GM19438 (cell line): ENCODE results near the gene HDAC1.

Experiments
- ATAC-seq: cut with Tn5 transposase; IDR thresholded peaks from one replicate; pipeline ENCODE4 v1.9.1; 2021; ENCODE audit warnings: low read depth; ENCODE audit not compliant: unreplicated experiment

Gene HDAC1

GRCh38 chr1:32321712-32322291 lies 29.9 kb downstream of the HDAC1 start:
- ATAC-seq = no peak

- no peak for ATAC-seq
Measured at GRCh38 chr1:32327204-32327603, 35.3 kb downstream of the HDAC1 start.

GRCh38 chr1:32329931-32330466 lies 38.1 kb downstream of the HDAC1 start:
- no peak for ATAC-seq

- no peak for ATAC-seq
Measured at GRCh38 chr1:32330558-32331151, 38.8 kb downstream of the HDAC1 start.

GRCh38 chr1:32331549-32331948 lies 39.7 kb downstream of the HDAC1 start:
- ATAC-seq = no peak

GRCh38 chr1:32332290-32333079 lies 40.6 kb downstream of the HDAC1 start:
- ATAC-seq = no peak

- no peak for ATAC-seq
Measured at GRCh38 chr1:32333251-32333963, 41.5 kb downstream of the HDAC1 start.

- ATAC-seq = no peak
Measured at GRCh38 chr1:32334274-32334861, 42.5 kb downstream of the HDAC1 start.

- ATAC-seq = no peak
Measured at GRCh38 chr1:32334864-32335534, 43.1 kb downstream of the HDAC1 start.

GRCh38 chr1:32335535-32335789 lies 43.6 kb downstream of the HDAC1 start:
- ATAC-seq = no peak

- peak; percentile 41 for ATAC-seq
Measured at GRCh38 chr1:32335790-32336590, 44.1 kb downstream of the HDAC1 start, which contains the start of gene MARCKSL1. TSS of gene MARCKSL1 (minus strand) at chr1:32336233. CDS start at chr1:32336033, 200 bp downstream.

- no peak for ATAC-seq
Measured at GRCh38 chr1:32336591-32336932, 44.7 kb downstream of the HDAC1 start.

- ATAC-seq = no peak
Measured at GRCh38 chr1:32336963-32337675, 45.2 kb downstream of the HDAC1 start.

- ATAC-seq = no peak
Measured at GRCh38 chr1:32337855-32338636, 46.2 kb downstream of the HDAC1 start.

- ATAC-seq = no peak
Measured at GRCh38 chr1:32338637-32339145, 46.8 kb downstream of the HDAC1 start.

- ATAC-seq = no peak
Measured at GRCh38 chr1:32339363-32339978, 47.6 kb downstream of the HDAC1 start.

GRCh38 chr1:32341186-32341757 lies 49.4 kb downstream of the HDAC1 start:
- ATAC-seq = no peak
